GM19240 (cell line): ENCODE data around the gene PLAC1.

Source experiments
- DNase-seq: peaks from one replicate; pipeline ENCODE4 v3.0.0; 2011; ENCODE audit warnings: low spot score; ENCODE audit not compliant: insufficient read length

Gene PLAC1

GRCh38 chrX:134631426-134632346, 26.6 kb downstream of the PLAC1 start:
- DNase-seq: no peak

- no peak for DNase-seq
These were observed 29.6 kb downstream of the PLAC1 start for GRCh38 chrX:134628663-134629062.

GRCh38 chrX:134626434-134626833, 31.8 kb downstream of the PLAC1 start:
- no peak for DNase-seq

- DNase-seq: no peak
These were observed 33.0 kb downstream of the PLAC1 start for GRCh38 chrX:134625315-134625718.

GRCh38 chrX:134624046-134624430, 34.2 kb downstream of the PLAC1 start:
- DNase-seq: no peak

GRCh38 chrX:134623293-134624045, 34.8 kb downstream of the PLAC1 start:
- DNase-seq: no peak

- no peak for DNase-seq
These were observed 35.5 kb downstream of the PLAC1 start for GRCh38 chrX:134622813-134623185.

GRCh38 chrX:134622056-134622812, 36.0 kb downstream of the PLAC1 start:
- DNase-seq: peak; percentile 29

- no peak for DNase-seq
These were observed 38.4 kb downstream of the PLAC1 start for GRCh38 chrX:134619838-134620237.

- DNase-seq: no peak
These were observed 44.9 kb downstream of the PLAC1 start for GRCh38 chrX:134613396-134613795.

GRCh38 chrX:134608153-134608552, 50.1 kb downstream of the PLAC1 start:
- no peak for DNase-seq

- no peak for DNase-seq
These were observed 50.7 kb downstream of the PLAC1 start for GRCh38 chrX:134607523-134607922.

GRCh38 chrX:134604701-134605311, 53.5 kb downstream of the PLAC1 start:
- no peak for DNase-seq

- DNase-seq: no peak
These were observed 54.2 kb downstream of the PLAC1 start for GRCh38 chrX:134603806-134604700.

GRCh38 chrX:134602410-134602809, 55.9 kb downstream of the PLAC1 start:
- no peak for DNase-seq

- DNase-seq: no peak
These were observed 57.0 kb downstream of the PLAC1 start for GRCh38 chrX:134601240-134601765.

- no peak for DNase-seq
These were observed 57.6 kb downstream of the PLAC1 start for GRCh38 chrX:134600714-134601113.

GRCh38 chrX:134599184-134599914, 58.9 kb downstream of the PLAC1 start:
- no peak for DNase-seq

- no peak for DNase-seq
These were observed 66.0 kb downstream of the PLAC1 start for GRCh38 chrX:134592303-134592702.
